ENCODE measurements around the gene ANGPTL5.
"Not testable (repeated sequence)": the region's sequence is repeated elsewhere in the genome, so short reads cannot be mapped to it uniquely, and the experiment has no call there.

ANGPTL5 gene

GRCh38 chr11:101852260-101852659, 64.1 kb downstream of the ANGPTL5 start:
- H3K36me3 ChIP-seq (ENCODE audit: insufficient read depth, low read length); H3K4me1 ChIP-seq (ENCODE audit: insufficient read depth, low read length, severe bottlenecking); H2AFZ ChIP-seq (ENCODE audit: low read length); H3K27me3 ChIP-seq (ENCODE audit: insufficient read depth, low read length); H3K79me2 ChIP-seq (ENCODE audit: insufficient read depth, low read length); H3F3A ChIP-seq (ENCODE audit: insufficient read depth, low read length); H3K9ac ChIP-seq (ENCODE audit: low read length); H3K4me2 ChIP-seq (ENCODE audit: low read length); H3K9me2 ChIP-seq (ENCODE audit: low read depth, low read length); H3K4me3 ChIP-seq (ENCODE audit: low read depth, low read length, poor library complexity, severe bottlenecking); H3K27ac ChIP-seq (ENCODE audit: low read depth, low read length, poor library complexity, severe bottlenecking); H3K9me3 ChIP-seq (ENCODE audit: low read length); H4K20me1 ChIP-seq (ENCODE audit: insufficient read depth, low read length): not testable (repeated sequence)
- peak; percentile 16; the same call in 1 of the 2 replicates for TF ChIP-seq CTCF (IDR thresholded peaks at IDR 0.05; ENCODE audit: low read length)

GRCh38 chr11:101848262-101848661, 68.1 kb downstream of the ANGPTL5 start:
- Histone ChIP-seq H3K36me3 (ENCODE audit: insufficient read depth, low read length) (no peaks in the 10 kb centered on the region), H2AFZ (ENCODE audit: low read length) (no peak overlapping the region), H4K20me1 (ENCODE audit: insufficient read depth, low read length) (no peaks in the 10 kb centered on the region), H3K4me1 (ENCODE audit: insufficient read depth, low read length, severe bottlenecking) (no peaks in the 10 kb centered on the region), H3K9me3 (ENCODE audit: low read length) (no peaks in the 10 kb centered on the region), H3K27me3 (ENCODE audit: insufficient read depth, low read length) (no peaks in the 10 kb centered on the region), H3K79me2 (ENCODE audit: insufficient read depth, low read length) (no peaks in the 10 kb centered on the region), H3K9me2 (ENCODE audit: low read depth, low read length) (no peaks in the 10 kb centered on the region), H3K27ac (ENCODE audit: low read depth, low read length, poor library complexity, severe bottlenecking) (no peak overlapping the region), H3F3A (ENCODE audit: insufficient read depth, low read length) (no peaks in the 10 kb centered on the region), H3K9ac (ENCODE audit: low read length) (no peak overlapping the region), H3K4me2 (ENCODE audit: low read length) (no peak overlapping the region), H3K4me3 (ENCODE audit: low read depth, low read length, poor library complexity, severe bottlenecking) (no peak overlapping the region)
- TF ChIP-seq CTCF (IDR thresholded peaks at IDR 0.05; ENCODE audit: low read length) (peak; percentile 37; the same call in 1 of the 2 replicates), EZH2 (IDR thresholded peaks at IDR 0.05; ENCODE audit: borderline replicate concordance, low read length) (no peak)

- Histone ChIP-seq H3K9me2 (ENCODE audit: low read depth, low read length) (no peaks in the 10 kb centered on the region), H3K27ac (ENCODE audit: low read depth, low read length, poor library complexity, severe bottlenecking) (no peak overlapping the region), H3K4me1 (ENCODE audit: insufficient read depth, low read length, severe bottlenecking) (no peaks in the 10 kb centered on the region), H3K27me3 (ENCODE audit: insufficient read depth, low read length) (no peaks in the 10 kb centered on the region), H3K79me2 (ENCODE audit: insufficient read depth, low read length) (no peaks in the 10 kb centered on the region), H2AFZ (ENCODE audit: low read length) (no peak overlapping the region), H3K36me3 (ENCODE audit: insufficient read depth, low read length) (no peaks in the 10 kb centered on the region), H3K9me3 (ENCODE audit: low read length) (no peaks in the 10 kb centered on the region), H3K9ac (ENCODE audit: low read length) (no peak overlapping the region), H4K20me1 (ENCODE audit: insufficient read depth, low read length) (no peaks in the 10 kb centered on the region), H3F3A (ENCODE audit: insufficient read depth, low read length) (no peaks in the 10 kb centered on the region), H3K4me2 (ENCODE audit: low read length) (no peak overlapping the region), H3K4me3 (ENCODE audit: low read depth, low read length, poor library complexity, severe bottlenecking) (no peak overlapping the region)
- TF ChIP-seq CTCF (IDR thresholded peaks at IDR 0.05; ENCODE audit: low read length): no peak
- no peak for TF ChIP-seq EZH2 (IDR thresholded peaks at IDR 0.05; ENCODE audit: borderline replicate concordance, low read length)
Measured at GRCh38 chr11:101844608-101845007, 71.7 kb downstream of the ANGPTL5 start.
